HL-60/S4 treated with retinoic acid at 250 ng/mL for 4 days and 3 days (cell line): Measurements from ENCODE around the gene ARSB.
"Not testable (repeated sequence)": the region's sequence is repeated elsewhere in the genome, so short reads cannot be mapped to it uniquely, and the experiment has no call there.

Experiments
- in situ Hi-C: fragments of 300-500 bp; cut with MboI; formaldehyde crosslinking; loops from 2 replicates; pipeline ENCODE4 v1.7.0; 2022; ENCODE audit warnings: low sequenced_read_pairs

The ARSB gene

GRCh38 chr5:78758169-78758839 is 226.8 kb downstream of the ARSB start:
- in situ Hi-C loops, result no loop called here

- in situ Hi-C loops, result no loop called here
These were observed 227.6 kb downstream of the ARSB start for GRCh38 chr5:78757269-78758053.

DNA sequence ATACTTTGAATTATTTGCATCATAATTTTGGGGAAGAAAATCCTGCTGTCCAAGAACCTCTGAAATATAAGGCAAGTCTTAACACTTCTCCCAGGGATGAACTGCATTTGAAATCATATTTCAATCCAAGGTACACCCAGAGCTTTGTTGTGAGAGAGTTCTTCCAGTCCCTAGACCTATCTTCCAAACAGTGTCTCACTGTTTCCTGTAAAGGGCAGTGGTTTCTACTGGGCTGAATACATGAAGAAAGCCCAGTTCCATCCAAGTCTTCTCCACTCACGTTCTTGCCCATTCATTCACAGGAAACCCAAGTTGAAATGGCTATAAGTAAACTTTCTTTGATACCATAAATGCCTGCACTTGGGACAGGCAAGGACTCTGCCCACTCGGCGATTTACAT is 228.3 kb downstream of the ARSB start:
- in situ Hi-C loops, result no loop called here

- in situ Hi-C loops, result no loop called here
These were observed 229.2 kb downstream of the ARSB start for GRCh38 chr5:78755822-78756429.

- in situ Hi-C loops, result no loop called here
These were observed 230.5 kb downstream of the ARSB start for GRCh38 chr5:78754655-78755054.

DNA sequence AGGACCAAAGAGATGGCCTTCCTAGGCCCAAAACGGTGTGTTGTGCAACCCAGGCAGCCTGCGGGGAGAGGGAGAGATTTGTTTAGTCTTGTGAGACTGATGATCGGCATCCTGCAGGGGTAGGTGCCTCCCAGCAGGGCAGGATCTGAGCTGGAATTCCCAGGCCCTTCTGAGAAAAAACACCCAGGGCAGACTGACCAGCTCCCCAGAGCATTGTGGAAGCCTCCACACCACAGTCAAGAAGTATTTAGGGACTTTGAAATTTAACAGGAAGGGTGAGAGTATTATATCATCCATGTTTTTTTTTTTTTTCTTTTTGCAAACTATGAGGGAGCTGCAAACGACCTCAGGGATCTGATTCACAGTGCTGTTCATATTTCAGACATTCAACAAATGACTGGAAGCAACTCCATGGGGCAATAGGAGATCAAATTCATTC is 232.0 kb downstream of the ARSB start:
- in situ Hi-C loops, result no loop called here

GRCh38 chr5:78751872-78752271 is 233.2 kb downstream of the ARSB start:
- in situ Hi-C loops, result no loop called here

DNA sequence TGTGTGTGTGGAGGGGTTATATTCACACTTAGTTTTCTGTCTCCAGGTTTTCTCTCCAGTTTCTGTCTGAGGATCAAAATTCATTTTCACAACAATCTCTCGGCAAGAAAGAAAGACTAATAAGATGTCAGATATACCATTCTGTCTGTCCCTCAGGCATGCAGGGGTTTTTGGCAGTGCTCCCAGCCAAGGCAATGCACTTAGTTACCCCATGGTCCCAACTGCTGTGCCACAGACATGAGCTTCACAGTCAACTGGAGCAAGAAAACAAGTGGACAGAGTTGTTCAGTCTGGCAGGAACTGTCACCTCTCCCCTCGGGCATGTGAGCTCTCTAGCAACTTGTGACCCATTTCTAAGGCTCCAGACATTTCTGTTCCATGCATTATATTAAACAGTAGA is 234.8 kb downstream of the ARSB start:
- in situ Hi-C loops, result no loop called here

DNA sequence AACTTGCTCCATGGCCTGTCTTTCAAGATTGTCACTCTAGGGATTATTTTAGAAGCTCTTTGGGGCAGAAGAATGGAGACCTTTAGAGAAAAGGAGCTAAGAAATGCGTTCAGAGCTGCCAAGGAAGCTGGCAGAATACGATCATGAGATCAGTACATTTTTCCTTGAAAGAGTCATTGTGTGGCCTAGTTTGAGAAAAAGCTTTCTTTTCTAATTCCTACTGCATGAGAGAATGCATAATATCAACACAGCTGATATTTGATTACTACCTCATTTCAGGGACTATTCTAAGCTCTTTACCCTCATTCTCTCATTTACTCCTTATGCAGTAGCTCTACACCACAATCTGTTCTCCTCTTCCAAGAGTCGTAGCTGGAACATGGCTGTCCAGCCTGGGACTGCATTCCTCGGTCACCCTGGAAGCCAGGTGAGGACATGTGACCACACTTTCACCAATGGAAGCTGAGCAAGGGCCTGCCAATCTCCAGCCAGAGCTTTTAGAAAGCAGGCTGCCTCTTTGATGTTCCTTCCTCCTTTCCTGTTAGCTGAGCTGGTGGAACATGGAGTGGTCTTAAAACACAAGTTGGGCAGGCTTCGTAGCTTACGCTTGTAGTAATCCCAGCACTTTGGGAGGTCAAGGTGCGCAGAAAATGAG is 237.3 kb downstream of the ARSB start:
- in situ Hi-C loops, result no loop called here

GRCh38 chr5:78747055-78747454 is 238.1 kb downstream of the ARSB start:
- in situ Hi-C loops, result no loop called here

DNA sequence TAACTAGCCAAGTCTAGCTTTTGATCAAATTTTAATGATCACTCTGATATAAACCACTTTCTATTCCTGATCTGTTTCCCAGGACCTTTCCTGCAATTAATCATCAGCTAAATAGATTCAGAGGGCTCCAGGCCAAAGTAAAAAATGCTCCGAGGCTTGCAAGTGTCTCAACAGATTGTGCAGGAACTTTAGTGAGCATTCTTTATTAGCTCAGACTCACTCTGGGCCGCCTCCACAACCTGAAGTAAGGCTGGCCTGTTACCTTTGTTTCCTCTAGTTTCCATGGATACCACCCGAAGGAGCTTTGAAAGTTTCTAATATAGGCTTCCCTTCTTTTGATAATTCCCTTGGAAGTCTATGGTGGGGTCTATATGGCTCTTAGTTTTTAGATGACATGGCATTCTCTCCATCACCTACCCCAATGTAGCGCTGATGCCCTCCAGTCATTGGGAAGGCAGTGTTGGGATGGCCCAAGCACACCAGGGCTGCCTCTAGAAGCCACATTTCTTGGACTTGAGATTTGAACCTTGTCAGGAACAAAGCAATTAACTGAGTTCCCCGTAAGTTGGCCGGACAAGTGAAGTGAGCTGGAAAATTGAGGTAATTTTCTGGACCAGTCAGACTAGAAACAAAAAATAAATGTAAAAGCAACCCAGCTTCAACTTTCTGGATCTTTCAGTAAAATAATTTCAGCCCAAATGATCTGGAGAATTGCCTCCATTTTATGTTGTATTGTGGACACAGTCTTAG is 238.9 kb downstream of the ARSB start:
- in situ Hi-C loops, result no loop called here

- in situ Hi-C loops, result no loop called here
These were observed 240.1 kb downstream of the ARSB start for GRCh38 chr5:78744951-78745534.

DNA sequence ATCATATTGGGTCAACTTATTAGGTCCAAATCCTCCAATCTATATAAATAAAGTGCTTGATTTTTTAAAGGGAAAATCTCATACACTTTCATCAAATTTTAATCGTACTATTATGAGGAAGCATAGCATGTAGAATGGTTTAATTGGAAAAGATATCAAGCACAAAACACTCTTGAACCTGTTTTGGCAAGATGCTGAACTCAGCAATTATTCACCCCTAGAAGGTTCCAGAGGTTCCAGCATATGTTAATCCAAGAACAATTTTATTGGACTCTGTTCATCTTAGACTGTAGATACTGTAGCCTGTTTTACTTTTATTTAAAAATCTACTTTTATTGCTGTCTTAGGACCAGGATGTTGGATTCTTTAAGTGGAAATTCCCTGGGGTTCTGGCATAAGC is 244.1 kb downstream of the ARSB start:
- in situ Hi-C loops, result no loop called here

- in situ Hi-C loops, result no loop called here
These were observed 246.3 kb downstream of the ARSB start for GRCh38 chr5:78738693-78739300.

GRCh38 chr5:78738104-78738503 is 247.0 kb downstream of the ARSB start:
- in situ Hi-C loops, result no loop called here

DNA sequence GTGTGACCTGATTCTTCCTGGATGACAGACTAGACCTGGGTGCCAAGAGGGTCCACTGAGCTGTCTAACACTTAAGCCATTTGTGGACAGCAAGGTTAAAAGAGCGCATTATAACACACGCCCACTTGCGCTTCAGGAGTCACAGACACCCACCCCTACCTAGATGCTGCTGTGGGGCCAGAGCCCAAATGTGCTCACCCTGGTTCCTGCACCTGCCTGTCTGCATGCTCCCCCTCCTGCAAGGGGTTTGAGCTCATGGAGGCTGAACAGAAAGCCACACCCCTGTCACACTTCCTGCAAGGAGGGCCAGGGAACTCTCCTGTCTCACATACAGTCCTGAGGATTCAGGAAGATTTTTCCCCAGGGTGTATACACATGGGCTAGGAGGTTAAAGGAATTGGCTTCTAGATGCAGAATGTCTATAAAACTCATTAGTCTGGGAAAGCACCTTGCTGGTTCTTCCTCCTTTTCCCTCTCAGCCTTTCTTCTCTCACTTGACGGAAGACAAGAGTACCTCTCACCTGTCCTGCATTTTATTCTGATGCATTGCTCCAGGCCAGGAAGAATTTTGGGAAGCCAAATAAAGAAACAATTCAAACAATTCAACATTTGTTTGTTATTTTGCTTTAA is 249.2 kb downstream of the ARSB start:
- in situ Hi-C loops, result no loop called here

GRCh38 chr5:78734950-78735349 is 250.2 kb downstream of the ARSB start:
- in situ Hi-C loops, result no loop called here

GRCh38 chr5:78734094-78734845 is 250.8 kb downstream of the ARSB start:
- in situ Hi-C loops, result no loop called here

GRCh38 chr5:78732721-78733120 is 252.4 kb downstream of the ARSB start:
- in situ Hi-C loops, result not testable (repeated sequence)
